Upper lobe of left lung (tissue), 4 donors: Measurements from ENCODE around the gene MAMDC4.

Source experiments
- CTCF ChIP-seq, 6 experiments: fragments of 450-650 bp in 4 of 6; fragments of 200-600 bp in 2 of 6; sonication (generic) in 2 of 6; IDR thresholded peaks; one replicate each; pipeline ENCODE4 v1.5.1; 2016 to 2019; ENCODE audit warnings: antibody characterized with exemption in 6 of 6
- EP300 ChIP-seq, 4 donors: sonication (generic); formaldehyde crosslinking; IDR thresholded peaks; one replicate each; pipeline ENCODE4 v1.5.1; 2017; ENCODE audit warnings: antibody characterized with exemption in 4 of 4, control low read depth in 2 of 4
- POLR2A ChIP-seq, 4 donors: fragments of 450-650 bp; IDR thresholded peaks; one replicate each; pipeline ENCODE4 v1.5.1; 2016 to 2017; ENCODE audit warnings: antibody characterized with exemption in 4 of 4, mild to moderate bottlenecking in 2 of 4

- TF ChIP-seq CTCF (IDR thresholded peaks at IDR 0.05) (no peak), POLR2A (IDR thresholded peaks at IDR 0.05) (peak in 1 of 4 donors; percentile 18), EP300 (IDR thresholded peaks at IDR 0.05) (no peak)
These were observed 49.5 kb downstream of the MAMDC4 start for GRCh38 chr9:136901516-136902258.
